CD4-positive, alpha-beta T cell treated with Interferon gamma for 1 hour (primary cell): ENCODE results near the gene CMSS1.

ENCODE experiments used
- DNase-seq: peaks from one replicate; pipeline ENCODE4 v3.0.0-alpha.2; 2020

The CMSS1 gene

DNA sequence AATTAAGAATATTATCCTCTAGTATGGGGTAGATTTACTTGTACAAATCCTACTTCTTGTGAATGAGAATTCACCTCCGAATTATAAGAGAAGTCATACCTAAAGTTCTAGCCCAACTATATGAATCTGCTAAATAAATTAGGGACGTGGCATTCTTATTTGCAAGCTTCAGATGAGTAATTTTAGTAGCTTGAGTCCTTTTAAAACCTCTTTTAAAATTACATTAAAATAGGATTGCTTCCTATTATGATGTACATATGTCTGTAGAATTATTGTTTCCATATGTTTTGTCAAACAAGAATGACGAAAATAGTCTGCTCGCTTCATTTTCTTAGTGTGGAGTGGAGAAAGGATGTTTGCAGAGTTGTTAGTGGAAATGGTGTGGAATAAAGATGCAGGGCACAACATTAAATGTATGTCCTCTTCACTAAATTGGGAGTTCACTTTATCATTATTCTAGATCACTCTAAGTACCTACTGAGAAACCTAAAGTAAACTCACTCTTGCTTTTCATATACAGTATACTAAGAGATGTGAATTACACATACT is 59.4 kb downstream of the CMSS1 start:
- DNase-seq, result no peak

DNA sequence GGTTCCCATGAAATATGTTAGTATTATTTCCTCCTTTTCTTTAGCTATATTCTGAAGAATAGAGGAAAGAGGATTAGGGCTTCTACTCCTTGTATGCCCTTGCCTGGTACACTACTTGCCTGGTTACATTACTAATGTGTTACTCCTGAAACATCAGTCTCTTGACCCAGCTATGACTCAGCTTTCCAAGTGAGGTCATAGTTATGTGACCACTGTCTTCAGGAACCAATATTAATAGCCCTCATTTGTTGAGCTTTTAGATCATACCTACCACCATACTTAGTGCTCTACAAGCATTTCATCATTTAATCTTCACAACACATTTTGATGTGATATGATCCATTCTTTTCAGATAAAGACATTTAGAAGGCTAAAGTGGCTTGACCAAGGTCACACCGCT is 60.3 kb downstream of the CMSS1 start:
- no peak for DNase-seq

- no peak for DNase-seq
Measured at GRCh38 chr3:99879275-99879674, 61.6 kb downstream of the CMSS1 start.

GRCh38 chr3:99881121-99881524 is 63.5 kb downstream of the CMSS1 start:
- DNase-seq, result no peak

DNA sequence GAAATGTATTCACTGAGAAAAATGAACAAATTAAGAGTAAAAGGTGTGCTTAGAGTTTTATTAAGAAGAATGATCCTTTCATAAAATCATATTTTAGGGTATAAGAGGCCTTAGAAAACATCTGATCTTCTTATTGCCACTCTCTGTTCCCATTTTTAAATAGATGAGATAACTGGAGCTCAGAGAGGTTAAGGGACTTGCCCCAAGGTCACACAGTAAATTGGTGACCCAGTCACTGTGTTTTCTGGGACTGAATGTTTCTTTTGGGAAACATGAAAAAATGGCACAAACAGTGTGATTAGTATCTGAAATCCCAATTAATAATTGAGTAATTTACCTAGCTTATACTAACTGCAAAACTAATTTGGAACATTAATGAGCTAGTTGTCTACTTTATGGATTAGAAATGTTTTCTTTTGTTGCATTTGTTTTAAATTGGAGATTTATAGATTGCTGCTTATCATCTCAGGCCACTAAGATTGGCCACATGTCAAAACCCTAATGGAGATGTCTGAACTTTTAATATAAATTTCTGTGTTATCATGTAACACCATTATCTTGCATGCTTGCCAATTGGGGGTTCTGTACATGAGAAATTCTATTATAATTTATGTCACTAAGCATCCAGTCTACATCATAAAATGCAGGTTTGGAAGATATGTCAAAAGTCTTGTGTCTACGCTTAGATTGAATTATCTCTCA is 64.9 kb downstream of the CMSS1 start:
- DNase-seq, result no peak

GRCh38 chr3:99883138-99883461 is 65.4 kb downstream of the CMSS1 start:
- no peak for DNase-seq

GRCh38 chr3:99883693-99884092 is 66.0 kb downstream of the CMSS1 start:
- DNase-seq, result no peak

- DNase-seq, result no peak
Measured at GRCh38 chr3:99884484-99884883, 66.8 kb downstream of the CMSS1 start.

DNA sequence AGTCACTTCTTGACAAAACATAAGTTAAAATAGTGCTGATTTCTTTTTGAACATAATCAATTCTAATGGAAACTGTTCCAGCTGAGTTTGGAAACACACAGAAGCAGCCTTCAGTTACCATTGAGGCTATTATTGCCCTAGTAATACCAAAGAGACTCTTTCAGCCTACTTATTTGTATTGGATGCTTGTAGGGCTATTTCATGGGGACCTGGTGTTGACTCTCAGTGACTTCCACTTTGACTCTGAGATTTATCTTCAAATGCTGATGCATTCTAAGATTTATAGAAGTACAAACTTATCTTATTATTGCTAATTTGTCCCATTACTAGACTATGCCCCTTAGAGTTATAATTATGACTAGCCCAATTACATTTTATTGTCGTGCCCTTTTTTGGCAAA is 67.4 kb downstream of the CMSS1 start:
- no peak for DNase-seq

- DNase-seq, result no peak
Measured at GRCh38 chr3:99885851-99886250, 68.2 kb downstream of the CMSS1 start.

- DNase-seq, result no peak
Measured at GRCh38 chr3:99891610-99892285, 74.1 kb downstream of the CMSS1 start.

DNA sequence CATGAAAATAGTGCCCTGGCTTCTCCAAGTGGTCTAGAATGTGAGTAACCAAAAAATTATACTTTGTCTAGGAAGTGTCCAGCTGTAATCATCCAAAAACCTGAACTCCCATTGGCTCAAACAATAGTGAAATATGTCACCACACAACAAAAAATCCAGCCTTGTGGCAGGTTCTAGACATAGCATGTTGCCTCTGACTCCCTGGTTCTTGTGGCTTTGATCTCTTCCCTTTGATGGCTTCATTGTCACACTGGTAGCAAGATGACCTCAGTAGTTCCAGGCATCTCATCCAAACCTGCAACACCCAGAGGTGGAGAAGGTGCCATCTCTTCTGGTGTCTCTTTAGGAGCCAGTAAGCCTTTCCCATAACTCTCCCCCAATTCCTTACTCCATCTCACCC is 74.7 kb downstream of the CMSS1 start:
- DNase-seq, result no peak

GRCh38 chr3:99895131-99895696 is 77.6 kb downstream of the CMSS1 start:
- no peak for DNase-seq

- peak; percentile 4 for DNase-seq
Measured at GRCh38 chr3:99895703-99896441, 78.2 kb downstream of the CMSS1 start.

DNA sequence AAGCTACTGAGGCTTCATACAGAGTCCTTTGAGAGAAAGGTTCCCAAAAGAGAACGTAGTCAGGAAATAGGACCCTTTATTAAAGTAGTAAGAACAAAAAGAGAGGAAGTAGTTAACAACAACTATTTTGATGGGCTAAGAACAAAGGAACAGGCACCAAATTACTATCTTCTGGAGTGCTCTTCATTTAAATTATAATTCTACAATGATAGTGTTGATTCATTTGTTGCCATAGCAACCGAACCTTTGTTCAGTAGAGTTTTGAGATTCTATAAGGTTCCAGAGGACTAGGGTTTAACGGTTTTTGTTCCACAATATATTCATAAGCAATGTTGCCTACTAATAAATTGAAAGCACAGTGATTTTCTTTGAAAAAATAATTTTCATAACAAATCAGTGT is 78.8 kb downstream of the CMSS1 start:
- no peak for DNase-seq

DNA sequence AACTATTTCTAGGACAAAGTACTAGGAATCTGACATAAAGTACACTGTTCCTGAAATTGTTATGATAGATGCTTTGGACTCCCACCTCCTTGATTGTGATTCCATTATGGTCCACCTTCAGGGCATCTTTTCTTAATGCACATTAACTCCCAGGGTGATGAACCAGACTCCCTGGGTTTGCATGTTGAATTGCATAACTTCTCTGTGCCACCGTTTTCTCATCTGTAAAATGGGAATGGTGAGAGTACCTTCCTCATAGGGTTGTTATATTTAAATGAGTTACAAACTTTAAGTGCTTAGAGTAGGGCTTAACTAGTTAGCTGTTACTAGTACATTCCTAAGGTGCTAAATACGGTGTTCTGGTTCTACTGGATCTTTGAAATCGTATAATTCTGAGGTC is 81.9 kb downstream of the CMSS1 start:
- DNase-seq, result no peak

GRCh38 chr3:99900248-99900647 is 82.6 kb downstream of the CMSS1 start:
- DNase-seq, result no peak

- no peak for DNase-seq
Measured at GRCh38 chr3:99901200-99901926, 83.7 kb downstream of the CMSS1 start.

DNA sequence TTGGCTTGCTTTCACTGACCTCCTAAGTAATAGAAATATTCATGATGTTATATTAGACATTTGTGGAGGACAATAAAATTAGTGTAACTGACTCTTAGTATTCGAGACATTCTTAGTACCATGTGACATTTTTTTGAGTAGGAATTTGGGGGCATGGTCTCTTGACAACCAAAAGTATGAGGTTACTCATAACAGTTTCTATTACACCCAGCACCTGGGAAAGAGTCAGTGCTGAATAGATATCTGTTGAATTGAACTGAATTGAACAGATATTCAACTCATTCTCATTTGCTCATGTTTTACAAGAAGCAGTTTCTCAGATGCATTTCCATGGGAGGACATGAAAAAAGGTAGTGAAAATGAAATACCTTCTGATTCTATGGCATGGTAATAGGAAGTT is 84.4 kb downstream of the CMSS1 start:
- DNase-seq, result no peak

- DNase-seq, result no peak
Measured at GRCh38 chr3:99903869-99904268, 86.2 kb downstream of the CMSS1 start.

DNA sequence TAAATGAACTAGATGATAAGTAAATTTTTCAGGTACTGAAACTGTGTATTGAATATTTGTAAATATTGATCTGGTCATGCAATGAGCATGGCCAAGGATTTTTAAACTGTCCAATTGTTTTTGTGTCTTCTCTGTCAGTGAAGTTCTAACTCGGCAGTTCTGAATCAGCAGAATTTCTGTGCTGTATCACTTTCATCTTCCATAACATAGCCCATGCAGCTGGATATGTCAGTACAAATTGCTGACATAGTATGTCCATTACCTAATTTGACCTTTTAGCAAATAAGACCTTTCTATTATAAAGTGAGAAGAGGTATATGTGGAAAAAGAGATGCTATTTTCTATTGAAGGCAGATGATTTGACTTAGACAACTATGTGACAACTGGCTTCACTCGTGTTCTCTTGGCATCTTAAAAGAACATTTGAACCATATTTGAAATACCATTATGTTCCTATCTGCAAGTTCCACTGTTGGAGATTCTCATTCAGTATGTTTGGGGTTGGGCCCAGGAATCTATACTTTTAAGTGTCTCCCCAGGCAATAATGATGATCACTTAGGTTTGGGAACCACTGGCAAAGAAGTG is 90.4 kb downstream of the CMSS1 start:
- DNase-seq, result no peak

- no peak for DNase-seq
Measured at GRCh38 chr3:99909714-99910495, 92.2 kb downstream of the CMSS1 start.
